Skin epidermis (tissue), 12 donors: ENCODE results near the gene DLK2.
"Not testable (repeated sequence)": the region's sequence is repeated elsewhere in the genome, so short reads cannot be mapped to it uniquely, and the experiment has no call there.

Experiments
- H3K27ac ChIP-seq, 21 experiments: fragments of 200-600 bp; sonication (generic) in 11 of 21; one replicate each; pipeline ENCODE4 v1.5.0; 2020; ENCODE audit warnings: mild to moderate bottlenecking in 3 of 21, inconsistent platforms in 2 of 21, moderate library complexity in 2 of 21
- H3K4me3 ChIP-seq, 7 experiments: fragments of 200-600 bp; sonication (generic) in 2 of 7; one replicate each; pipeline ENCODE4 v1.5.0; 2020; ENCODE audit warnings: inconsistent platforms in 2 of 7, mild to moderate bottlenecking in 2 of 7, moderate library complexity in 1 of 7

The DLK2 gene

GRCh38 chr6:43489277-43490072, 34.1 kb upstream of the DLK2 start:
- Histone ChIP-seq H3K27ac (no peak overlapping the region), H3K4me3 (no peak overlapping the region)

GRCh38 chr6:43488667-43489276, 33.4 kb upstream of the DLK2 start:
- H3K27ac ChIP-seq = no peak overlapping the region
- H3K4me3 ChIP-seq = no peak overlapping the region

DNA sequence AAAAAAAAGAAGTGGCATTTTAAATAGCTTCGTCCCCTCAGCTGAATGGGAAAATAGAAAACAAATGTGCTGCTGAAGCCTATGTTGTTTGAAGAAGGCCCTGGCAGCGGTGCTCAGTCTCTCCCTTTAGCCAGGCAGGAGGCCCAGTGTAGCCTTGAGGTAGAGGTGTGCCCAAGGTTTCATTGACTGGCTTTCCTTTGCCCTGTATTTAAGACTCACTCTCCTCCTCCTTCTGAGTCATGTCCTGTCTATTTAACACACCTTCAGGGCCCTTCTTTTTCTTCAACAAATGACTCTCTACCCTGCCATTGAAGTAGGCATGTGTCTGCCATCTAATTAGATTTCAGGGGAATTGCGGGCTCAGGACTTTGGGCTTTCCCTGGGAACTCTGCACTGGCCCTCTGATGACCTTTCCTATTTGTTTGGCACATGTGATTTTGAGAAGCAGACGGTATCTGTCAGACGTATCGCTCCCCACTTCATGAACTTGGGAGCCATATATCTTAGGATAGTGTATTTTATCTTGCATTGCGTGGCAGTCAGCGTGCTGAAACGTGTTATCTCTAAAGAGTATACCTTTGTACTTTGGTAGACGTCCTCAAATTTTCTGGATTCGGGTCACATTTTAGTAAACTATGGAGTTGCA, 26.4 kb upstream of the DLK2 start:
- peak overlapping the region in 2 of 21 experiments; percentile 3 to 22 for H3K27ac ChIP-seq
- no peak overlapping the region for H3K4me3 ChIP-seq

- Histone ChIP-seq H3K4me3 (no peak overlapping the region), H3K27ac (no peak overlapping the region)
Measured at GRCh38 chr6:43481075-43481474, 25.7 kb upstream of the DLK2 start.

- Histone ChIP-seq H3K4me3 (peak overlapping the region; percentile 50 to 74 (median 55)), H3K27ac (peak overlapping the region in 19 of 21 experiments; percentile 26 to 94 (median 89))
Measured at GRCh38 chr6:43478008-43478372, 22.6 kb upstream of the DLK2 start.

- Histone ChIP-seq H3K4me3 (peak within 1 kb of the TSS; percentile 50 to 74 (median 55)), H3K27ac (peak within 1 kb of the TSS in 20 of 21 experiments; percentile 26 to 94 (median 88))
Measured at GRCh38 chr6:43477235-43478007, 22.1 kb upstream of the DLK2 start, which contains the start of gene TJAP1. Gene TJAP1 (plus strand): TSS chr6:43477570. CDS start chr6:43499002, 21,432 bp downstream.

DNA sequence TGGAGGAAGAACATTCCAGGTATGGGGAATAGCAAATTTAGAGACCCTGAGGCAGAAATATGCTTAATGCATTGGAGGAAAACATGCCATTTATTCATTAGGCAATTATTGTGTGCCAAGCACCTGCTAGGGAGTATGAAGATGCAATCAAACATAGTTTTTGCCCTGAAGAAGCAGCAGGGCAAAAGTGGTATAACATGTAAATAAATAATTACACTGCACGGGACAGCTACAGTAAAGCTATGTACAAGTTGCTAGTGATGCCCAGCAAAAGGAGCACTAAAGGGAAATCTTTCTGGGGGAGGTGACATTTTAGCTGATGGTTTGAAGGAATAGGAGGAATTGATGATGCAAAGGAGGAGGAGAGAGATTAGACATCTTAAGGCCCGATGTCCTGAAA, 21.4 kb upstream of the DLK2 start:
- peak overlapping the region in 6 of 7 experiments; percentile 51 to 74 (median 56) for H3K4me3 ChIP-seq
- H3K27ac ChIP-seq = peak overlapping the region in 10 of 21 experiments; percentile 26 to 94 (median 88)

GRCh38 chr6:43475516-43475915, 20.2 kb upstream of the DLK2 start:
- Histone ChIP-seq H3K27ac (no peak overlapping the region), H3K4me3 (no peak overlapping the region)

DNA sequence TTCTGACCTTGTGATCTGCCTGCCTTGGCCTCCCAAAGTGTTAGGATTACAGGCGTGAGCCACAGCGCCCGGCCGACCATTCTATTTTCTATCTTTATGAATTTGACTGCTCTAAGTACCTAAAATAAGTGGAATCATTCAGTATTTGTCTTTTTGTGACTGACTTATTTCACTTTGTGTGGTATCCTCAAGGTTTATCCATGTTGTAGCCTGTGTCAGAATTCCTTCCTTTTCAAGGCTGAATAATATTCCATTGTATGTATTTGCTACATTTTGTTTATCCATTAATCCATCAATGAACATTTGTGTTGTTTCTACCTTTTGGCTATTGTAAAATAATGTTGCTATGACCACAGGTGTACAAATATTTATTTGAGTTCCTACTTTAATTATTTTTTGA, 17.2 kb upstream of the DLK2 start:
- Histone ChIP-seq H3K4me3 (no peak overlapping the region), H3K27ac (no peak overlapping the region)

GRCh38 chr6:43471399-43471798, 16.1 kb upstream of the DLK2 start:
- Histone ChIP-seq H3K4me3 (no peak overlapping the region), H3K27ac (no peak overlapping the region)

GRCh38 chr6:43469947-43470346, 14.6 kb upstream of the DLK2 start:
- Histone ChIP-seq H3K4me3 (no peak overlapping the region), H3K27ac (no peak overlapping the region)

GRCh38 chr6:43468748-43469681, 13.7 kb upstream of the DLK2 start:
- Histone ChIP-seq H3K27ac (no peak overlapping the region), H3K4me3 (no peak overlapping the region)

DNA sequence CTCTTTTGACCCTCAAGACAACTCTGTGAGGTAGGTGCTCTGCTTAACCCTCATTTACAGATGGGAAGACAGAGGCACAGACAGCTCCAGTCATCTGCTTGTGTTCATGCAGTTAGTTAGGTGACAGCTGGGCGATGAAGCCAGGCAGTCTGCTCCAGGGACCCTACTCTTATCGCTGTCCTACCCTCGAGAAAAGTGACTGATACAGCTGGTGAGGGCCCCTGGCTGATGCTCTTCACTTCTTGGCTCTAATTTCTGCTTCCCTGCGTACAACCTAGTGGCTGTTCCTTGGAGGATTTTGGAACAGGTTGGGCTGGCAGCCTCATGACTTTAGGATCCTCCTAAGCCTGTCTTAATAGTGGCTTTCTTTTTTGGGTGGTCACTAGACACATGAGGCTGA, 12.9 kb upstream of the DLK2 start:
- Histone ChIP-seq H3K27ac (no peak overlapping the region), H3K4me3 (no peak overlapping the region)

DNA sequence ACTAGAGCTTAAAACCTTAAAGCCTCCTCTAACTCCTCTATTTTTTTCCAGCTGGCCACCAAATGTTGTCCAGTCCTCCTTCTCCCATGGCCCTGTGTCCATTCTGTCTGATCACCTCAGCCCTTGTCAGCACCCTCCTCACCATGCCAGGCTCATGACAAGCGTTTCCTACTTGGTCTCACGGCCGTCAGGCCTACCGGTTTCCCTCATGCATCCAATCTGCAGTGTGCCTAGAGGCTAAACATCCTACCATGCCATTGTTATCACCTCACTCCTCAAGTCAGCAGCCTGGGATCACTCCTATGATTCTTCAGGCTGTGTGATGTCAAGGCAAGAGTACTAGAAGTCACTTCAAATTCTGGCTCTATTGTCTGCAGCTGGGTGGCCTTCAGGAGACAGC, 12.4 kb upstream of the DLK2 start:
- H3K27ac ChIP-seq = no peak overlapping the region
- no peak overlapping the region for H3K4me3 ChIP-seq

- H3K4me3 ChIP-seq, H3K27ac ChIP-seq: not testable (repeated sequence)
Measured at GRCh38 chr6:43467265-43467664, 11.9 kb upstream of the DLK2 start.

- no peak overlapping the region for H3K27ac ChIP-seq
- no peak overlapping the region for H3K4me3 ChIP-seq
Measured at GRCh38 chr6:43465948-43466347, 10.6 kb upstream of the DLK2 start.

- no peak overlapping the region for H3K27ac ChIP-seq
Measured at GRCh38 chr6:43464337-43464736, 9.0 kb upstream of the DLK2 start.

GRCh38 chr6:43461936-43462335, 6.6 kb upstream of the DLK2 start:
- Histone ChIP-seq H3K27ac (no peak overlapping the region), H3K4me3 (no peak overlapping the region)

More at GRCh38 chr6:43464337-43464736, 9.0 kb upstream of the DLK2 start:
- H3K4me3 ChIP-seq = no peak overlapping the region

- Histone ChIP-seq H3K4me3 (no peak overlapping the region), H3K27ac (no peak overlapping the region)
Measured at GRCh38 chr6:43460032-43460431, 4.7 kb upstream of the DLK2 start.
